Testis (tissue), 2 donors: ENCODE measurements around the gene ENTR1.

Experiments used
- CTCF ChIP-seq, 3 experiments: fragments of 450-650 bp in 2 of 3; fragments of 200-600 bp in 1 of 3; sonication (generic) in 1 of 3; IDR thresholded peaks; one replicate each; pipeline ENCODE4 v1.5.1; 2016 to 2019; ENCODE audit warnings: antibody characterized with exemption in 3 of 3, mild to moderate bottlenecking in 2 of 3, moderate library complexity in 1 of 3
- POLR2A ChIP-seq: fragments of 450-650 bp; IDR thresholded peaks from one replicate; pipeline ENCODE4 v1.6.1; 2017; ENCODE audit warnings: antibody characterized with exemption, mild to moderate bottlenecking, moderate library complexity

GRCh38 chr9:136353757-136354488, 56.5 kb downstream of the ENTR1 start:
- no peak for TF ChIP-seq POLR2A
- TF ChIP-seq CTCF (IDR thresholded peaks at IDR 0.05) = no peak
